ENCODE data around the gene DPP10.
"Not testable (repeated sequence)": the region's sequence is repeated elsewhere in the genome, so short reads cannot be mapped to it uniquely, and the experiment has no call there.

DNA sequence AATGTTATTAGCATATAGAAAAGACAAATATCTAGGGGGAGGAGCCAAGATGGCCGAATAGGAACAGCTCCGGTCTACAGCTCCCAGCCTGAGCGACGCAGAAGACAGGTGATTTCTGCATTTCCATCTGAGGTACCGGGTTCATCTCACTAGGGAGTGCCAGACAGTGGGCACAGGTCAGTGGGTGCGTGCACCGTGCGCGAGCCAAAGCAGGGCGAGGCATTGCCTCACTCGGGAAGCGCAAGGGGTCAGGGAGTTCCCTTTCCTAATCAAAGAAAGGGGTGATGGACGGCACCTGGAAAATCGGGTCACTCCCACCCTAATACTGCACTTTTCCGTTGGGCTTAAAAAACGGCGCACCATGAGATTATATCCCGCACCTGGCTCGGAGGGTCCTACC lies 561.9 kb downstream of the DPP10 start:
- TF ChIP-seq ARNT (IDR thresholded peaks at IDR 0.05); FOXK2 (IDR thresholded peaks at IDR 0.05); TARDBP (IDR thresholded peaks at IDR 0.05); SUZ12 (IDR thresholded peaks at IDR 0.05); FOXA1 (IDR thresholded peaks at IDR 0.05); FOXM1 (IDR thresholded peaks at IDR 0.05; ENCODE audit: borderline replicate concordance); BHLHE40 (IDR thresholded peaks at IDR 0.05; ENCODE audit: borderline replicate concordance): not testable (repeated sequence)
